ENCODE data around the gene CDKL2.
"Not testable (repeated sequence)": the region's sequence is repeated elsewhere in the genome, so short reads cannot be mapped to it uniquely, and the experiment has no call there.

CDKL2 gene

GRCh38 chr4:75547647-75548387, 82.5 kb downstream of the CDKL2 start:
- no peak for DNase-seq

DNA sequence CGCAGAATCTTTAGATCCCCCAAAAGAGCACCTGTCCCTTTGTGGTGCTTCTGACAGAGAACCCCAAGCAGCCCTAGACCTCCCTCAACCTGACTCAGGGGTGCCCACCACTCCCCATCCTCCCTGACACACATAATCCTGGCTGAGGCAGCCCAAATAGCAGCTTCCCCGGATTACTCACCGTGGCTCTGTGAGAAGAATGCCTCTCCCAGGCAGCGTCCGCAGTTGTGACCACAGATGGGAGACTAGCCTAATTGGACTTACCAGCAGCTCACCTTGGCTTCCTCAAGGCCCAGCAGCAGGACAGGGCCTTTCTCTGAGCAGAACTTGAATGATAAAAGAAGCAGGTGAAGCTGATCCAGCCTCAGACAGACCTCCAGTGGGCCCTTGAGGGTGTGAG, 84.8 kb downstream of the CDKL2 start:
- DNase-seq = no peak

GRCh38 chr4:75544870-75545269, 85.5 kb downstream of the CDKL2 start:
- no peak for DNase-seq

DNA sequence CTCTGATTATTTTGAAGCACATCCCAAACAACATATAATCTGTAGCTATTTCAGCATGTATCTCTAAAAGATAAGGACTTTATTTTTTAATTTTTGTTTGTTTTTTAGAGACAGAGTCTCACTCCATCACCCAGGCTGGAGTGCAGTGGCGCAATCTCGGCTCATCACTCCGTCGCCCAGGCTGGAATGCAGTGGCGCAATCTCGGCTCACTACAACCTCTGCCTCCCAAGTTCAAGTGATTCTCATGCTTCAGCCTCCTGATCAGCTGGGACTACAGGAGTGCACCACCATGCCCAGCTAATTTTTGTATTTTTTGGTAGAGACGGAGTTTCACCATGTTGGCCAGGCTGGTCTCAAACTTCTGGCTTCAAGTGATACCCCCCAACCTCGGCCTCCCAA, 86.1 kb downstream of the CDKL2 start:
- DNase-seq = not testable (repeated sequence)

GRCh38 chr4:75542824-75543223, 87.5 kb downstream of the CDKL2 start:
- DNase-seq = no peak

- DNase-seq = not testable (repeated sequence)
Measured at GRCh38 chr4:75537308-75537707, 93.0 kb downstream of the CDKL2 start.

DNA sequence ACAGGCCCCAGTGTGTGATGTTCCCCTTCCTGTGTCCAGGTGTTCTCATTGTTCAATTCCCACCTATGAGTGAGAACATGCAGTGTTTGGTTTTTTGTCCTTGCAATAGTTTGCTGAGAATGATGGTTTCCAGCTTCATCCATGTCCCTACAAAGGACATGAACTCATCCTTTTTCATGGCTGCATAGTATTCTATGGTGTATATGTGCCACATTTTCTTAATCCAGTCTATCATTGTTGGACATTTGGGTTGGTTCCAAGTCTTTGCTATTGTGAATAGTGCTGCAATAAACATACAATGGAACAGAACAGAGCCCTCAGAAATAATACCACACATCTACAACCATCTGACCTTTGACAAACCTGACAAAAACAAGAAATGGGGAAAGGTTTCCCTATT, 96.4 kb downstream of the CDKL2 start:
- not testable (repeated sequence) for DNase-seq

DNA sequence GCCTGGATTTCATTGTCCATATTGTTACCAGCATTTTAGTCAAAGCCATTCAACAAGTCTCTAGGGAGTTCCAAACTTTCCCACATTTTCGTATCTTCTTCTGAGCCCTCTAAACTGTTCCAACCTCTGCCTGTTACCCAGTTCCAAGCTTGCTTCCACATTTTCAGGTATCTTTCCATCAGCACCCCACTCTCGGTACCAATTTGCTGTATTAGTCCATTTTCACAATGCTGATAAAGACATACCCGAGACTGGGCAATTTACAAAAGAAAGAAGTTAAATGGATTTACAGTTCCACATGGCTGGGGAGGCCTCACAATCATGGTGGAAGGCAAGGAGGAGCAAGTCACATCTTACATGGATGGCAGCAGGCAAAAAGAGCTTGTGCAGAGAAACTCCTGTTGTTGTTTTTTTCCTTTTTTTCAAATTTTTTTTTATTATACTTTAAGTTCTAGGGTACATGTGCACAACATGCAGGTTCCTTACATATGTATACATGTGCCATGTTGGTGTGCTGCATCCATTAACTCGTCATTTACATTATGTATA, 96.9 kb downstream of the CDKL2 start:
- not testable (repeated sequence) for DNase-seq

DNA sequence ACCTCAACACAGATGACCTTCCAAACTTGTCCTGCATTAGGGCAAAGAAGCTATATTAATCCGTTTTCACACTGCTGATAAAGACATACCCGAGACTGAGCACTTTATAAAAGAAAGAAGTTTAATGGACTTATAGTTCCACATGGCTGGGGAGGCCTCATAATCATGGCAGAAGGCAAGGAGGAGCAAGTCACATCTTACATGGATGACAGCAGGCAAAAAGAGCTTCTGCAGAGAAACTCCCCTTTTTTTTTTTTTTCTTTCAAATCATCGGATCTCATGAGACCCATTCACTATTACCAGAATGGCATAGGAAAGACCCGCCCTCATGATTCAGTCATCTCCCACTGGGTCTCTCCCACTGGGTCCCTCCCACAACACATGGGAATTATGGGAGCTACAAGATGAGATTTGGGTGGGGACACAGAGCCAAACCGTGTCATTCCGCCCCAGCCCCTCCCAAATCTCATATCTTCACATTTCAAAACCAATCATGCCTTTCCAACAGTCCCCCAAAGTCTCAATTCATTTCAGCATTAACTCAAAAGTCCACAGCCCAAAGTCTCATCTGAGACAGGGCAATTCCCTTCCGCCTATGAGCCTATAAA, 98.7 kb downstream of the CDKL2 start:
- DNase-seq = not testable (repeated sequence)

GRCh38 chr4:75530556-75531322, 99.6 kb downstream of the CDKL2 start:
- DNase-seq = no peak

All from bone marrow (tissue), 2 donors.